Measurements from ENCODE around the gene KCND3.

Gene KCND3

GRCh38 chr1:111988743-111989453, 570 bp downstream of the KCND3 start:
- DNase-seq (ENCODE audit: extremely low read depth in 1 of 2, low read depth in 1 of 2): no peak

GRCh38 chr1:111988377-111988742, 1.1 kb downstream of the KCND3 start:
- no peak for DNase-seq (ENCODE audit: extremely low read depth in 1 of 2, low read depth in 1 of 2)

- no peak for DNase-seq (ENCODE audit: extremely low read depth in 1 of 2, low read depth in 1 of 2)
Measured at GRCh38 chr1:111987502-111987901, 2.0 kb downstream of the KCND3 start.

- no peak for DNase-seq (ENCODE audit: extremely low read depth in 1 of 2, low read depth in 1 of 2)
Measured at GRCh38 chr1:111983500-111983899, 6.0 kb downstream of the KCND3 start.

- no peak for DNase-seq (ENCODE audit: extremely low read depth in 1 of 2, low read depth in 1 of 2)
Measured at GRCh38 chr1:111982428-111982827, 7.0 kb downstream of the KCND3 start.

GRCh38 chr1:111981871-111982270, 7.6 kb downstream of the KCND3 start:
- no peak for DNase-seq (ENCODE audit: extremely low read depth in 1 of 2, low read depth in 1 of 2)

- no peak for DNase-seq (ENCODE audit: extremely low read depth in 1 of 2, low read depth in 1 of 2)
Measured at GRCh38 chr1:111981090-111981489, 8.4 kb downstream of the KCND3 start.

GRCh38 chr1:111980686-111981085, 8.8 kb downstream of the KCND3 start:
- no peak for DNase-seq (ENCODE audit: extremely low read depth in 1 of 2, low read depth in 1 of 2)

- DNase-seq (ENCODE audit: extremely low read depth in 1 of 2, low read depth in 1 of 2): no peak
Measured at GRCh38 chr1:111978695-111979094, 10.8 kb downstream of the KCND3 start.

GRCh38 chr1:111977378-111977777, 12.1 kb downstream of the KCND3 start:
- DNase-seq (ENCODE audit: extremely low read depth in 1 of 2, low read depth in 1 of 2): no peak

GRCh38 chr1:111976842-111977241, 12.6 kb downstream of the KCND3 start:
- no peak for DNase-seq (ENCODE audit: extremely low read depth in 1 of 2, low read depth in 1 of 2)

- no peak for DNase-seq (ENCODE audit: extremely low read depth in 1 of 2, low read depth in 1 of 2)
Measured at GRCh38 chr1:111976332-111976731, 13.1 kb downstream of the KCND3 start.

- DNase-seq (ENCODE audit: extremely low read depth in 1 of 2, low read depth in 1 of 2): no peak
Measured at GRCh38 chr1:111973150-111973790, 16.2 kb downstream of the KCND3 start.

GRCh38 chr1:111971396-111971795, 18.1 kb downstream of the KCND3 start:
- DNase-seq (ENCODE audit: extremely low read depth in 1 of 2, low read depth in 1 of 2): no peak

- no peak for DNase-seq (ENCODE audit: extremely low read depth in 1 of 2, low read depth in 1 of 2)
Measured at GRCh38 chr1:111968511-111968910, 21.0 kb downstream of the KCND3 start.

GRCh38 chr1:111967886-111968285, 21.6 kb downstream of the KCND3 start:
- DNase-seq (ENCODE audit: extremely low read depth in 1 of 2, low read depth in 1 of 2): no peak

GRCh38 chr1:111967067-111967690, 22.3 kb downstream of the KCND3 start:
- no peak for DNase-seq (ENCODE audit: extremely low read depth in 1 of 2, low read depth in 1 of 2)

GRCh38 chr1:111965781-111966443, 23.6 kb downstream of the KCND3 start:
- no peak for DNase-seq (ENCODE audit: extremely low read depth in 1 of 2, low read depth in 1 of 2)

- no peak for DNase-seq (ENCODE audit: extremely low read depth in 1 of 2, low read depth in 1 of 2)
Measured at GRCh38 chr1:111963985-111964738, 25.3 kb downstream of the KCND3 start.

- no peak for DNase-seq (ENCODE audit: extremely low read depth in 1 of 2, low read depth in 1 of 2)
Measured at GRCh38 chr1:111961773-111962565, 27.5 kb downstream of the KCND3 start.

Measured in stimulated activated CD8-positive, alpha-beta memory T cell treated with anti-CD3 and anti-CD28 coated beads, Interleukin-7, amount 100 ng/mL, for 48 hours (primary cell).